Femur (tissue), 1 donor: ENCODE data around the gene MRGPRD.

Experiments
- DNase-seq: peaks from one replicate; pipeline ENCODE4 v3.0.0-alpha.2; 2017

MRGPRD gene

DNA sequence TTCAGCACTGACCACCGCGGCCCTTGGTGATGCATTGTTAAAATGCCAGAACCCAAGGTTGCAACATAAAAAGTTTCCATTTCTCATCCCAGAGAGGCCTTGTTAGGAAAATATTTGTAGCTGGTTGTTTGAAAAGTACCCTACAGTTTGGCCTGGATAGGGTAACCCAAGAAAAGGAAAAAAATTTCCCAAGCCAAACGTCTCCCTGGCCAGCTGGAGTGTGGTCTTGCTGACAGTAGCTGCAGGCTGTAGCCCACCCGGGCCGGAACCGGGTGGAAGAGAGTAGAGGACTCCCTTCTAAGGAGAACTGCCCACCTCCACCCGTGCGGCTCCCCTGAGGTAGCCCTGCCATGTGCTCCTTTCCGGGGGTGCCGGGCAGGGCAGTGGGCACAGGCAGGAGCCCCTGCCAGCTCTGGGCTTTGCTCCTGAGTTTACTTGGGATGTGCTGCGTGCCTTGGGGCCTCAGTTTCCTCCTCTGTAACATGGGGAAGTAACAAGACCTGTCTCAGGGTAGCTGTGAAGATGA lies 38.6 kb downstream of the MRGPRD start:
- DNase-seq = no peak

DNA sequence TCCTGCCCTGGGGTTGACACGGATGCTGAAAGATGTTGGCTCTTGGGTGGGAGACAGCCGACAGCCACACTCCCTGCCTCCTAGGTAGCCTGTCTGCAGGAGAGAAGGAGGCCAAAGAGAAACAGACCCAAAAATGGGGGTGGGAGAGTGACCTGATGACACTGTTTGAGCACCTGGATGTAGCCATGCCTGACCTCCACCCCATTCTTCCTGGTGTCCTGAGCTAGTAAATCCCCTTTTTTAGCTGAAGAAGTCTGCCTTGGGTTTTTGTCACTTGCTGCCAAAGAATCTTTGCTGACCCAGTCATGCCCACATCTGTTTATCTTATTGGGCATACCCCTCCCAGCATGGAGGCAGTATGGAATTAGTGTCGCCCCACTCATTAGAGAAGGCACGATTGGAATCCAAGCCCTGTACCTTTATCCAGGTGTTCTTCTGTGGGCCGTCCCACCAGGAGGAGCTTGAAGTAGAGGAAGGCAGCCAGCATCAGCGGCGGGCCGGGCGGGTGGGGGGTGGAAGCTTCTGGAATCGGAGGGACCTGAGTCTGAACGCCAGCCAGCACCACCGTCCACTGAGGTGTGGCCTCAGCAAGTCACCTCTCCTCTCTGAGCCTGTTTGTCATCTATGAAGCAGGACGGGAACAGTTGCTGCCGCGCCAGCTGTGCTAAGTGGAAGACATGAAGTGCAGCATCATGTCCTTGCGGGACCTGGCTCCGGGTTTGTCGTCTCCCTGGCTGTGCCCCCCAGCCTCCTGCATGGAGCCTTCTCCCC lies 39.3 kb downstream of the MRGPRD start:
- DNase-seq = no peak

DNA sequence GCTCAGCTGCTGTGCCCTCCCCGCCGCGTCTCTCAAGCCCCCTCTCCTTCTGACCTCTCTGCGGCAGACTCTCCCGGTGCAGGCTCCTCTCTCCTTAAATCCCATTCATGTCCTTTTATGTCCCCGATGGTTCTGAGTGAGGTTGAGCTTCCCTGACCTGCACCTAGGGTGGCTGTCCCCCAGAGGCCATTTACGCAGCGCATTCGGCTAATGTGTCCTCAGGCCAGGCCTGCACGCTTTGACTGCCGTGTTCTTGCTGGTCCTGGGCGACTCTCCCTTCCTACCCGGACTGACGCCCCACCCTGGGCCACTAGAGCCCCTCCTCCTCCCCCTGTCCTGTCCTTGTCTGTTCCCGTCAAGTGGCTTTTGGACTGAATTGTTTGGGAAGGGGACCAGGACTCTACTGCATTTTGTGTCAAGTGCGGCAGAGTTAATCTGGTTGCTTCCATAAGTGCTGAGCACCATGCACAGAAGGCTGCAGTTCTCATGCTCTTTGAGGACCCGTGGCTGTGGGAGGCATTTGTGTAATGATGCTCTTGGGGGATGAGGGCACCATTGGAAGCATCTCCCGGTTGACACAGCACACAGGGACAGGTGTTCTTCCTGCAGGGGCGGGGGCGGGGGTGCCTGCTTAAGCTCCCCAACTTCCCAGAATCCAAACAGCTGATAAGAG lies 40.0 kb downstream of the MRGPRD start:
- no peak for DNase-seq

GRCh38 chr11:68939583-68940555 lies 40.9 kb downstream of the MRGPRD start:
- no peak for DNase-seq

GRCh38 chr11:68938816-68939582 lies 41.8 kb downstream of the MRGPRD start:
- no peak for DNase-seq

- DNase-seq = no peak
These were observed 42.7 kb downstream of the MRGPRD start for GRCh38 chr11:68938088-68938487.

DNA sequence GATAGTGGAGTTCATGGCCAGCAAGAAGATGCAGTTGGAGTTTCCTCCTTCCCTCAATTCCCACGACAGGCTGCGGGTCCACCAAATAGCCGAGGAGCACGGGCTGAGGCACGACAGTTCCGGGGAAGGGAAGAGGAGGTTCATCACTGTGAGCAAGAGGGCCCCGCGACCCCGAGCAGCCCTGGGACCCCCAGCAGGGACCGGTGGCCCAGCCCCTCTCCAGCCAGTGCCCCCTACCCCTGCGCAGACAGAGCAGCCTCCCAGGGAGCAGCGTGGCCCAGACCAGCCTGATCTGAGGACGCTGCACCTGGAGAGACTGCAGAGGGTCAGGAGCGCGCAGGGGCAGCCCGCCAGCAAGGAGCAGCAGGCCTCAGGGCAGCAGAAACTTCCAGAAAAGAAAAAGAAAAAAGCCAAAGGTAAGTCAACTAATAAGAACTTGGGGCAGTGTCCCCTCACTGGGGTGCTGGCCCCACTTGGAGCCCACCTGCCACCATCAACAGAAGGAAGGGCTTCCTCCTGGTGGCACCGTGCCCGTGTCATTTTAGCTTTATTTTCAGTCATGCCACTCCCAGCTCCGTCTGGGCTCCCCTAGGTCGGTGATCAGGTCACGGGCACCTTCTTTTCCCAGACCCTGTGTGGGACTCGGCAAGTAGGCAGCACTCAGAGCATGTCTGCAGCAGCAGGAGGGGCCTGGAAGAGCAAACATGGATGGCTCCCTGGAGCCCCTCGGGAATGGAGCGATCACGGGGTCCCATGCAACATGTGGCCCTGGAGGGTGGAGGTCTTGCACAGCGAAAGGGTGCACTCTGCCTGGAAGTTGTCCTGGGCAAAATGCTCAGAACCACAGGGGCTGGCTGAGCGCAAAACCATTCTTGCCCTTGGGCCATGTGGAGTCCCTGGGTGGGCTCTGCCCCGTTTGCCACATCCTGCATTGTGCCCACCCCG lies 43.8 kb downstream of the MRGPRD start:
- DNase-seq = no peak

GRCh38 chr11:68936358-68936636 lies 44.5 kb downstream of the MRGPRD start:
- DNase-seq = no peak

DNA sequence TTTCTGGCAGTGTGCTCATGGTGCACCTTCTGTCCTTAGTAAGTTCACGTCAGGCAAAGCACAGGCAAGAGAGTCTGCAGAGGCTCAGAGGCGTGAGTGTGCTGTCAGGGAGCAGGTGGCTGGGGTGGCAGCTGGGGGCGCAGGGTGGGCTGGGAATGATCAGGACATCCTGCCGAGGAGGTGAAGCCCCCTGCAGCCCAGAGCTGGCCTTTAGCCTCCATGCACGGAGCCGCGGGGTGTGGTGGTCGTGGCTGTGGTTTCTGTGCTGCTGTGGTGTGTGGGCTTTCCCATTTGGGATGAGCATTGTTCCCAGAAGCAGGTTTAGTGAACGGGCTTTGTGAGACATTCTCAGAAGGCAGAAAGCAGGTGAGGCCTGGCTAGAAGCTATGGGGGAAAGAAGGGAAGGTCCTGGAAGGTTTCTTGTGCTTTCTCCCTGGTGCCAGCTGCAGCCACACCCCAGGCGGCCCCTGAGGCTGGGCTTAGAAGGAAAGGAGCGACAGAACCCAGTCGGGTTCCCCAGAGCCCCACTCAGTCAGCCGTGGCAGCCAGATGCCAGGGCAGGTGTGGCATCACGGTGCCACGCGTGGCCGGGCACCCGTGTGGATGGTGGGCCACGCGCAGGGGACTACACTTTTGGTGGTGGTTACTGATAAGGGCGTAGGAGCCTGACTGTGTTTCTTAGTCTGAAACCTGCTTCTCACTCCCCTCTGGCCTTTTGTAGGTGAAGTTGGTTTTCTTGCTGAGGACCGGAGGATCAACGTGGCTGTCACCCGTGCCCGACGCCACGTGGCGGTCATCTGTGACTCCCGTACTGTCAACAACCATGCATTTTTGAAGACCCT lies 45.0 kb downstream of the MRGPRD start:
- DNase-seq = no peak

DNA sequence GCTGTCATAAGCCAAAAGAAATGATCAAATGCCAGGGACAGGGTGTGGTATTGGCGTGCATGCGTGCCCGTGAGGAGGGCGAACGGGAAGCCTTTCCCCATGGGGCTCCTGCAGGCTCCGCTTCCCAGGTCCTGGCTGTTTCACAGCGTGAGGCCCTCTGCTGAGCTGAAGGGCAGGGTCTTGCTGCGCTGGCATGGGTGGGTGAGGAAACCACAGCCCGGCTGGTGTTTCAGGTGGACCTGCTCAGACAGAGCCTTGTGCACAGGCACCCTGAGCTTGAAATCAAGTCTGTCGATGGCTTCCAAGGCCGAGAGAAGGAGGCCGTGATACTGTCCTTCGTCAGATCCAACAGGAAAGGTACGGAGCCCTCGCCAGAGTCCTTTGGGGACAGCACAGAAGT lies 45.7 kb downstream of the MRGPRD start:
- DNase-seq = no peak

DNA sequence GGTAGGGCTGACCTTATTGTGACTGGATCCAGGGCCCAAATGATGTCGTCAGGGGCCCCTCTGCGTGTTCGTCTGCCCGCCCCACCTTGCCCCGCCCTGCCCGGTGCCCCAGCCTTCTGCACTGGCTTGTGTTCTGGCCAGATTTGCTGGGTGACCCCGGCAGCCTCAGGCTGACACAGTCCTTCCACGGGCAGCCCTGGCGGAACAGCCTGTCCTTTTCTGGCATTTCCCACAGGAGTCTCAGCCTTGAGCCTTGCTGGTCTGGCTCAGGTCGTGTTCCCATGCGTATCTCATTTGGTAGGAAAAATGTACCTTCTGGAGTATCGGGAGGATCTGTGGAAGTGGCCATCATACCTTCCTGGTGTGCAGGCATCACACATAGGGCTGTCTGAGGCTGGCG lies 46.1 kb downstream of the MRGPRD start:
- no peak for DNase-seq

DNA sequence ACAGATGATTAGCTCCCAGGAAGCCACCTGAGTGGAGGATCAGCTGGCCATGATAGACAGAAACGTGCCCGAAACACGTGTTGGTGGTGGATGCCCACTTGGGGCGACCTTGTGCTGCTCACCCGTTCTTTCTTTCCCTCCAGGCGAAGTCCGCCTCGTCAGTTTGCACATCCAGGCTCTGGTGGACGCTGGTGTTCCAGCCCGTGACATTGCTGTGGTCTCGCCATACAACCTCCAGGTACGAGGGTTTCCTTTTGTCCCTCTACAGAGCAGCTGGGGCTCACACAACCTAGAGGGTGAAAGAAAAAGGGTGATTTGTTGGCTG lies 46.5 kb downstream of the MRGPRD start:
- no peak for DNase-seq

DNA sequence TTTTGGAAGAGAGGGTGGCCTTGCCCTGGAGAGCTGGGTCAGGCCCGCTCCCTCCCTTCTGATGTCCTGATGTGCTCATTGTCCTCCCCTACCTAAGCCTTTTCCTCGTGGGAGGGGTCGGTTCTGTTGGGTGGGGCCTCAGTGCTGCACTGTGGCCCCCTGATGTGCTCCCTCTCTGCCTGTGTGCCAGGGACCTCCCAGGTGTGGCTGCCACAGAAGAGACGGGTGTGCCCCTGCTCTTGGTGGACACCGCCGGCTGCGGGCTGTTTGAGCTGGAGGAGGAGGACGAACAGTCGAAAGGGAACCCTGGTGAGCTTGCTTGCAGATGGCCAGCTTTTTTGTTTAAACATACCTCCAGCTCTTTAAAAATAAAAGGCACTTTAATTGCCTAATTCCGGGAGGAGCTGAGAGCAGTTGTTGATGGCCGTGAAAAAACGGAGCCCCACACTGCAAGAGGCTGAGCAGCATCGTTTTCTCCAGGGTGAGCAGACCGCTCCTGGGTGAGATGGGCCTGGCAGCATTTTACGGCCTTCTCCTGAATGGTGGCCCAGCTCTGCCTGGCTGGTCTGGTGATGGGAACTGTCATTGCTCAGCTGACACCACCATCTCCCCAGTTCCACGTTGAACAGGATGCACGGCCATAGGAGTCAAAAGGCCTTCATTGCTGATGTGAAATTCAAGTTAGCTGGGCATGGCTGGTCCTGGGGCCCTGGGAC lies 47.0 kb downstream of the MRGPRD start:
- no peak for DNase-seq

- DNase-seq = no peak
These were observed 47.7 kb downstream of the MRGPRD start for GRCh38 chr11:68932933-68933577.

DNA sequence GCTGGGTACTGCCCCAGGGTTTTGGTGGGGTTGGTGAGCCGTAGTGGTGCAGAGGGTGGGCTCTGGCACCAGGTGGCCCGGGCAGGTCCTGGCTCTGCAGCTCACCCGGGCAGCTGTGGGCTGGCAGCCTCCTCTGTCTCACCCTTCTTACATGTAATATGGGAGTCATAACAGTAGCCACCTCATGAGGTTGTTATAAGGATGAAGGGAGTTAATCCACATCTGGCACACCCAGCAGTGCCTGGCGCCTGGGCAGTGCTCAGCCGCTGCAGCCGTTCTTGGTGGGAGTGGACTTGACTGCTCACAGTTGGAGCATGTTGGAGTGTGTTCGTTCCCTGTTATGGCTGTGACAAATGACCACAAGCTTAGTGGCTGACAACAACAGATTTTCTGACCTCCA lies 48.4 kb downstream of the MRGPRD start:
- DNase-seq = no peak

- no peak for DNase-seq
These were observed 48.9 kb downstream of the MRGPRD start for GRCh38 chr11:68931911-68932310.

GRCh38 chr11:68930991-68931855 lies 49.6 kb downstream of the MRGPRD start:
- DNase-seq = no peak
